Fibroblast of lung (primary cell): Measurements from ENCODE around the gene CD2AP.

Experiments
- EZH2 ChIP-seq: IDR thresholded peaks from 2 replicates; pipeline ENCODE4 v1.5.1; 2012; ENCODE audit warnings: low read length, control low read depth, mild to moderate bottlenecking; ENCODE audit errors: missing control alignments
- TF ChIP-seq, protein P1 (sequence below), 2 donors: IDR thresholded peaks in 1 of 2; conservative IDR thresholded peaks in 1 of 2; 1 replicate in 1 of 2; 2 replicates in 1 of 2; pipeline ENCODE4 v1.5.1; 2011 to 2012; ENCODE audit warnings: low read length in 2 of 2, control low read depth in 1 of 2, inconsistent platforms in 1 of 2, low read depth in 1 of 2, mild to moderate bottlenecking in 1 of 2

DNA sequence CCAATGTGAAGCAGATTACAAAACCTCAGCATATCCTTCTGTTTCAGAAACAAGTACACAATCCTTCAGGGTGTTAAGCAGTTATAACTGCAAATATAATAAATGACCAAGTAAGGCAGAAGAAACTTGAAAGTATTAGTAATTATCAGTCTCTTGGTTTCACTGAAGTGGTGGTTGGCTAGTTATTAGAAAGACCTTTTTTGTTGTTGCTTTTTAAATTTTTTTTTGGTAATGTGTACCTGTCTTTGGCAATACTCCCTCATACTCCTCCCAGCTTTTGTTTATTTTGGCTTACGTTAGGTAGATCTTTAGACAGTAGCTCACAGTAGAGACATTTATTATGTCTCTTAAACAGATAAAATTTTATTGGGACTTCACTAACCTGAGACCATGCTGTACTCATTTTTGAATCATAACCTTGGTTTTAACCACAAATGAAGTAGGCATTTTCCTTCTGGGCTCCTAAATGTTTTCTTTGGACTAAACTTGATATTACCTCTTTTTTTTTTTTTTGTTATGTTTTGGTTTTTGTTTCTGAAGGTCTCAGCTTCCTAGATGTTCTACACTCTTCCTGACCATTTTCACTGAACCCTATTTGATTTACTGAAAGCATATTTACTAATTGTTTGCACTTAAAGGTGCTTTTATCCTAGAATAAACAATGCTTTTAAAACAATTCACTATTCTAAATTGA lies 6.4 kb downstream of the CD2AP start:
- TF ChIP-seq, protein P1, sequence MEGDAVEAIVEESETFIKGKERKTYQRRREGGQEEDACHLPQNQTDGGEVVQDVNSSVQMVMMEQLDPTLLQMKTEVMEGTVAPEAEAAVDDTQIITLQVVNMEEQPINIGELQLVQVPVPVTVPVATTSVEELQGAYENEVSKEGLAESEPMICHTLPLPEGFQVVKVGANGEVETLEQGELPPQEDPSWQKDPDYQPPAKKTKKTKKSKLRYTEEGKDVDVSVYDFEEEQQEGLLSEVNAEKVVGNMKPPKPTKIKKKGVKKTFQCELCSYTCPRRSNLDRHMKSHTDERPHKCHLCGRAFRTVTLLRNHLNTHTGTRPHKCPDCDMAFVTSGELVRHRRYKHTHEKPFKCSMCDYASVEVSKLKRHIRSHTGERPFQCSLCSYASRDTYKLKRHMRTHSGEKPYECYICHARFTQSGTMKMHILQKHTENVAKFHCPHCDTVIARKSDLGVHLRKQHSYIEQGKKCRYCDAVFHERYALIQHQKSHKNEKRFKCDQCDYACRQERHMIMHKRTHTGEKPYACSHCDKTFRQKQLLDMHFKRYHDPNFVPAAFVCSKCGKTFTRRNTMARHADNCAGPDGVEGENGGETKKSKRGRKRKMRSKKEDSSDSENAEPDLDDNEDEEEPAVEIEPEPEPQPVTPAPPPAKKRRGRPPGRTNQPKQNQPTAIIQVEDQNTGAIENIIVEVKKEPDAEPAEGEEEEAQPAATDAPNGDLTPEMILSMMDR (conservative IDR thresholded peaks at IDR 0.05 in 1 of 2, IDR thresholded peaks at IDR 0.05 in 1 of 2; ENCODE audit: low read depth in 1 of 2, low read length in 2 of 2), result no peak
- no peak for TF ChIP-seq EZH2
